Measurements from ENCODE around the gene KCNK1.

KCNK1 gene

DNA sequence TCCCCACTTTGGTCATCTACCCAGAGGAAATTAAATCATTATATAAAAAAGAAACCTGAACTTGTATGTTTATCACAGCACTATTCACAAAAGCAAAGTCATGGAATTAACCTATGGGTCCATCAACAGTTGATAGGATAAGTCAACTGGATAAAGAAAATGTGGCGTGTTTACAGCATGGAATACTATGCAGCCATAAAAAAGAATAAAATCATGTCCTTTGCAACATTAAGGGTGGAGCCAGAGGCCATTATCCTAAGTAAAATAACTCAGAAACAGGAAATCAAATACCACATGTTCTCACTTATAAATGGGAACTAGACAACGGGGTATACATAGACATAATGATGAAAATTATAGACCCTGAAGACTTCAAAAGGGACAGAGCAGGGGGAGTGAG is 27.6 kb upstream of the KCNK1 start:
- Histone ChIP-seq H3K36me3 (ENCODE audit: control insufficient read depth, insufficient read depth, low read length) (no peaks in the 10 kb centered on the region), H3K27me3 (ENCODE audit: control insufficient read depth, insufficient read depth, low read length) (peaks cover 37% of the 10 kb centered on the region), H3K27ac (ENCODE audit: low read depth, low read length) (no peak overlapping the region), H3K4me3 (ENCODE audit: low read depth, low read length) (no peak overlapping the region), H3K9me3 (ENCODE audit: control insufficient read depth, insufficient read depth, low read depth, low read length) (peaks cover 11% of the 10 kb centered on the region), H3K9ac (ENCODE audit: low read length) (no peak overlapping the region), H3K4me1 (ENCODE audit: control insufficient read depth, insufficient read depth, low read length) (peaks cover 15% of the 10 kb centered on the region)

DNA sequence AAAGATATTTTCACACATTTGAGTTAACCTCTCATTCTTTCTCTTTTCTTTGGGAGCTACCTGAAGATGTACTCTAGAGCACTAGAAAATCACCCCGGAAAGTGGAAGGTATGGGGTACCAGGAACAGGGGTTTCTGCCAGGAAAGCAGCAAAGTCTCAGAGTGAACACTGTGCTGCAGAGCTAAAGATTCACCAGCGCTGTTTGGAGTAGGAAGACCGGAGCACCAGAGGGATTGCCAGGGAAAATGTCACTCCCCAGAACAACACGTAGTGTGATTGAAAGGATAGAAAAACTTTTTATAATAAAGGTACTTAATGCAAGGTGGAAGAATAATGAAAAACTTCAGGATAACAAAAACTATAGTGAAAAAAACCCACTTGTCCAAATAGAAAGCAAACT is 26.7 kb upstream of the KCNK1 start:
- H3K9ac ChIP-seq (ENCODE audit: low read length): no peak overlapping the region
- H3K27me3 ChIP-seq (ENCODE audit: control insufficient read depth, insufficient read depth, low read length): peaks cover 38% of the 10 kb centered on the region
- peaks cover 15% of the 10 kb centered on the region for H3K4me1 ChIP-seq (ENCODE audit: control insufficient read depth, insufficient read depth, low read length)
- no peak overlapping the region for H3K4me3 ChIP-seq (ENCODE audit: low read depth, low read length)
- H3K36me3 ChIP-seq (ENCODE audit: control insufficient read depth, insufficient read depth, low read length): no peaks in the 10 kb centered on the region
- no peak overlapping the region for H3K27ac ChIP-seq (ENCODE audit: low read depth, low read length)
- H3K9me3 ChIP-seq (ENCODE audit: control insufficient read depth, insufficient read depth, low read depth, low read length): peaks cover 11% of the 10 kb centered on the region

DNA sequence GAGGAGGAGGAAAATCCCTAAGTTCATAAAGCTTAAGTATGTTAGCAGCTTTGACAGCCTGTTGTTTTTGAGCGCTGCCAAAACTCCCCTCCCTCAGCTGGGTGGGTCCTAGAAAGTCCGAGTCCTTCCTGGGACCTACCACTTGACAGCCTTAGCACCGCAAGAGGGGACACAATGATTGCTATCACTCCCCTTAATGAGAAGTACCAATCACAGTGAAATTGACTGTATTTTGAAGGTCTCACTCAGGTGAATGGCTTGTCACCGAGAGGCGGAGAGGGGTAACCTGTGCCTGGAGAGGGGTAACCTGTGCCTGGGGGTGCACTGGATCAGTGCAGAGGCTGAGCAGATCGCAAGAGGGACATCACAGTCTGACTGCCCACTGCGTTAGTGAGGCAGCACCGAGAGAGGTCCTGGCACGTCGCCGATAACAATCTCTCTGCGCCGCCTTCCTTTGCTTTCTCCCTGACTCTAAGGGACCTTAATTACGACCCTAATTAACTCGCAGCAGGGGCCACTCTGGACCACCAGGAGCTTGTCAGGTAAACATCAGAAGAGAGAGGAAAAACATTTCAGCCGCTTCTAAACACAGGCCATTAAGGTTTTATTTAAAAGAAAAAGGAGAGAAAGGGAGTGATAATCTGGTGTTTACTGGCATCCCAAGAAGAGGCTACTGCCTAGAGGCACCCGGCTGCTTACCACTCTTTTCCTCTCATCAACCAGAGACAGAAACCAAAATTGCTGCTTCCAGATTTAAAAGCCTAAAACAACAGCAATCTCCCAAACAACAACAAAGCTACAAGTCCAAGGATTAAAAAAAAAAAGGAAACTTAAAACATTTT is 25.7 kb upstream of the KCNK1 start:
- Histone ChIP-seq H3K27ac (ENCODE audit: low read depth, low read length) (no peak overlapping the region), H3K9ac (ENCODE audit: low read length) (no peak overlapping the region)

DNA sequence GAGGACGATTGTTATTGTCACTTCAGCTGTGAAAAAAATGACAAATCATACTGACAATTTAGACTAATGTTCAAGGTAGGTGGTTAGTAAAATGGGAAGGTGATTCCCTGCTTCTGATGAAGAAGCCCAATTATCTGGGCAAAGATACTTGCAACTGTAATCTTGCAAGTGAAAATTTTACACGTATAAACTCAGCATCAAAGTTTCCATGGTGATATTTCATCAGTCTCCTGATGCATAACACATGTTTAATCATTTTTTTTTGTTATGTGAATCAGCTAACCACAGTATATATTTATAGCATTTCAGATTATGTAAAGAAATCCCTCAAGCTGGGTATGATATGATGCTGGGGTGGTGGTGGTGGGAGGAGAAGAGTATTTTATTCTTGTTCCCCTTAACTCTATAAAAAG is 16.4 kb upstream of the KCNK1 start:
- no peak overlapping the region for H3K4me3 ChIP-seq (ENCODE audit: low read depth, low read length)
- H3K27me3 ChIP-seq (ENCODE audit: control insufficient read depth, insufficient read depth, low read length): no peaks in the 10 kb centered on the region
- no peaks in the 10 kb centered on the region for H3K4me1 ChIP-seq (ENCODE audit: control insufficient read depth, insufficient read depth, low read length)
- no peaks in the 10 kb centered on the region for H3K36me3 ChIP-seq (ENCODE audit: control insufficient read depth, insufficient read depth, low read length)
- no peaks in the 10 kb centered on the region for H3K9me3 ChIP-seq (ENCODE audit: control insufficient read depth, insufficient read depth, low read depth, low read length)
- no peak overlapping the region for H3K27ac ChIP-seq (ENCODE audit: low read depth, low read length)
- no peak overlapping the region for H3K9ac ChIP-seq (ENCODE audit: low read length)

More for the DNA sequence above, 25.7 kb upstream of the KCNK1 start:
- peaks cover 15% of the 10 kb centered on the region for H3K4me1 ChIP-seq (ENCODE audit: control insufficient read depth, insufficient read depth, low read length)
- H3K36me3 ChIP-seq (ENCODE audit: control insufficient read depth, insufficient read depth, low read length): no peaks in the 10 kb centered on the region
- H3K27me3 ChIP-seq (ENCODE audit: control insufficient read depth, insufficient read depth, low read length): peaks cover 38% of the 10 kb centered on the region
- H3K4me3 ChIP-seq (ENCODE audit: low read depth, low read length): peak overlapping the region; percentile 46
- H3K9me3 ChIP-seq (ENCODE audit: control insufficient read depth, insufficient read depth, low read depth, low read length): peaks cover 11% of the 10 kb centered on the region

DNA sequence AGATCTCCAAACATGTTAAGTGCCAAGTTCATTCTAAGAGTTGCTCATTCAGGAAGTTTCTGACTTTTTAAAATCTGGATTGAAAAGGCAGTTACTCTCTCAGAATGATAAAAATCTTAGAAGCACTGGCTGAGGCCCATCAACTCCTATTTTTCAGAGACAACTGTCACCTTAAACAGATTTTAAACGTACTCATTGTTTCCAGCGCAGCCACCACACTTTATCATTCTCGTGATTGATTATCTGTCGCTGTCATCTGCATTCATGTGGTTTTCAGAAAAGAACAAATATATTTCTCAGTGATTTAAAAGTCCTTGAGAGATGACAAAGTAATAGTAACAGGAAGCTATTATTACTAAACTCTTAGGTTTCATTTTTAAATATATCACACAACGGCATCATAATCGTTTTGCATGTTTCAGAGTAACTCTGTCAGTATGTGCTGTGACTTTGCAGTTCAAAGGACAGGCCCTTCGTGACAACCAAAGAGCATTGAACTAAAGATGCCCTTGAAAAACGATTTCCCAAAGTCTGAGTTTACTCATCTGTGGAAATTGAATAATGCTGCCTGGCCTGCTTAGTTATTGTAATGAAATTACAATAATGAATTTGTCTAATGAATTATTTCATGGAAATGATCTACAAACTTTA is 14.9 kb upstream of the KCNK1 start:
- Histone ChIP-seq H3K9me3 (ENCODE audit: control insufficient read depth, insufficient read depth, low read depth, low read length) (no peaks in the 10 kb centered on the region), H3K4me1 (ENCODE audit: control insufficient read depth, insufficient read depth, low read length) (no peaks in the 10 kb centered on the region), H3K27me3 (ENCODE audit: control insufficient read depth, insufficient read depth, low read length) (no peaks in the 10 kb centered on the region), H3K9ac (ENCODE audit: low read length) (no peak overlapping the region), H3K27ac (ENCODE audit: low read depth, low read length) (no peak overlapping the region), H3K4me3 (ENCODE audit: low read depth, low read length) (no peak overlapping the region), H3K36me3 (ENCODE audit: control insufficient read depth, insufficient read depth, low read length) (no peaks in the 10 kb centered on the region)

DNA sequence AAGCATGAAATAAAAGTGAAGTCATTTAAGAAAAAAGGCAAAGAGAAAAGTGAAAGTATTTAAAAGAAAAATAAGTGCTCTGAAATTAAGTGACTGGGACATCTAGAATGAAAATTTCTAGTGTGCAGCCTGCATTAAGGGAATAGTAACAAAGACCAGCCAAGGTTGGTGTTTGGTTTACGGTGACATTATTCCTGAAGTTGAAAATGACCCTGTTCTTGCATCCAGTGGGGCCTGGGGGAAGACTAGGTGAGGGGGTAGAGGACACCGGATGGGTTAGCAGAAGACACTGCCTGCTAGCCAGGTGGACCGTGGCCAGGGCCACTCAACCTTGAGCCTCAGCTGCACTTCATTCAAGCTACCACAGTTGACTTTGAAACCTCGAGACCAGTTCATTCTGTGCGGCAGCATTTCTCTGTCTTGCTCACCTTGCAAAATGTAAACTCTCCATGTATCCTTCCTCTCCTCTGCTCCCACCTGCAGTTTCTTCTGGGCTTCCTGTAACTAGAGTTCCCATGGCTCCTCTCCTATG is 14.3 kb upstream of the KCNK1 start:
- Histone ChIP-seq H3K9ac (ENCODE audit: low read length) (no peak overlapping the region), H3K27me3 (ENCODE audit: control insufficient read depth, insufficient read depth, low read length) (no peaks in the 10 kb centered on the region), H3K9me3 (ENCODE audit: control insufficient read depth, insufficient read depth, low read depth, low read length) (no peaks in the 10 kb centered on the region), H3K27ac (ENCODE audit: low read depth, low read length) (no peak overlapping the region), H3K36me3 (ENCODE audit: control insufficient read depth, insufficient read depth, low read length) (no peaks in the 10 kb centered on the region), H3K4me1 (ENCODE audit: control insufficient read depth, insufficient read depth, low read length) (no peaks in the 10 kb centered on the region), H3K4me3 (ENCODE audit: low read depth, low read length) (no peak overlapping the region)

DNA sequence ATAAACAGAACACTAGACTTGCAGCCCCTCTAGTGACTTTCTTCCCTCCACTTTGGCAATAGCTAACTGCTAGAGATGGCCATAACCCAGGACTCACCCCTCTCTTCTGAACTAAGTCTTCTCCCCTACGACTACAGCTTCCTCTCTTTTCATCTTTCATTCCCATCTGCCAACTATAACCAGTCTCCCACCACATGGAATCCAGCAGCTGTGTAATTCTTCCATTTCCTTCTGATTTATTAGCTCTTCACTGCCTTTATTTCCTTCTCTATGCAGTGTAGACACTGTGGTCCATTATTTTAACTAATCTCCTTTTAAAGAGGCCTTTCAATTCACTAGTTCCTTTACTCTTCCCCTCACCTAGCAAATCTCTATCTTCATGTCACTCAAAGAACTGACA is 13.4 kb upstream of the KCNK1 start:
- no peaks in the 10 kb centered on the region for H3K27me3 ChIP-seq (ENCODE audit: control insufficient read depth, insufficient read depth, low read length)
- no peak overlapping the region for H3K27ac ChIP-seq (ENCODE audit: low read depth, low read length)
- no peak overlapping the region for H3K9ac ChIP-seq (ENCODE audit: low read length)
- H3K4me3 ChIP-seq (ENCODE audit: low read depth, low read length): no peak overlapping the region
- H3K36me3 ChIP-seq (ENCODE audit: control insufficient read depth, insufficient read depth, low read length): no peaks in the 10 kb centered on the region
- no peaks in the 10 kb centered on the region for H3K9me3 ChIP-seq (ENCODE audit: control insufficient read depth, insufficient read depth, low read depth, low read length)
- H3K4me1 ChIP-seq (ENCODE audit: control insufficient read depth, insufficient read depth, low read length): no peaks in the 10 kb centered on the region

DNA sequence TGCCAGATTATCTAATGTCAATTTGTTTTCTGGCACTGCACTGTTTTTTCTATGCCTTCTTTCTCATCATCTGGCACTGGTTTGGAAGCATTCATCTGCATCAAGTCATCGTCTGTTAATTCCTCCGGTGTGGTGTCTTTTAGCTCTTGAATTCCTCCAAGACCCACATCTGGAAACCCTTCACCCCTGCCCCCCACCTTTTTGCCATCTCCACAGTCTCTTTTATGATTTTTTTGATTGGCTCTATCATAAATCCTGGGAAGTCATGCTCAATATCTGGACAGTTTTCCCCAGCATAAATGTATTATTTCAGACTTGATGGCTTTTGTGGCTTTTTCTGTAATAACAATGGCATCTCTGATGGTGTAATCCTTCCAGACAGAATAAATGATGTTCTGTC is 10.4 kb upstream of the KCNK1 start:
- Histone ChIP-seq H3K27ac (ENCODE audit: low read depth, low read length) (no peak overlapping the region), H3K27me3 (ENCODE audit: control insufficient read depth, insufficient read depth, low read length) (peaks cover 7% of the 10 kb centered on the region; the same call in 1 of the 2 replicates), H3K4me1 (ENCODE audit: control insufficient read depth, insufficient read depth, low read length) (peaks cover 4% of the 10 kb centered on the region; the same call in 1 of the 2 replicates), H3K9ac (ENCODE audit: low read length) (no peak overlapping the region), H3K36me3 (ENCODE audit: control insufficient read depth, insufficient read depth, low read length) (no peaks in the 10 kb centered on the region), H3K4me3 (ENCODE audit: low read depth, low read length) (no peak overlapping the region), H3K9me3 (ENCODE audit: control insufficient read depth, insufficient read depth, low read depth, low read length) (no peaks in the 10 kb centered on the region)

DNA sequence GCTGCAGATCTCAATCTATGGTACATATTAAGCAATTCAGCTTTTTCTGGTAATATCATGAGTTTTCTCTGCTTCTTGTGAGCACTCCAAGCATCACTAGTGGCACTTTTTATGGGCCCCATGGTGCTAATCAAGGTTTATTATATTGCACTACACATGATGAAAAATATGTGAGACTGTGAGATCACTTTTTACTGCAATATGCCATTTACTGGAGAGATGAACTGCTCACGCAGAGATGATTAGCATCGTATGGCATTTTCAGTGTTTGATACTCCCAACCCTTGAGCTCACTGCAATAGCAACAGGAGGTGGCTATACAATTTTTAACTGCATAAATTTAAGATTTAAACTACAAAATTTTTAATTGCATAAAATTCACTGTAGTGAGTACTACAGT is 8.7 kb upstream of the KCNK1 start:
- Histone ChIP-seq H3K9me3 (ENCODE audit: control insufficient read depth, insufficient read depth, low read depth, low read length) (no peaks in the 10 kb centered on the region), H3K27me3 (ENCODE audit: control insufficient read depth, insufficient read depth, low read length) (peaks cover 7% of the 10 kb centered on the region; the same call in 1 of the 2 replicates), H3K4me1 (ENCODE audit: control insufficient read depth, insufficient read depth, low read length) (peaks cover 4% of the 10 kb centered on the region; the same call in 1 of the 2 replicates), H3K4me3 (ENCODE audit: low read depth, low read length) (no peak overlapping the region), H3K9ac (ENCODE audit: low read length) (no peak overlapping the region), H3K36me3 (ENCODE audit: control insufficient read depth, insufficient read depth, low read length) (no peaks in the 10 kb centered on the region), H3K27ac (ENCODE audit: low read depth, low read length) (no peak overlapping the region)

DNA sequence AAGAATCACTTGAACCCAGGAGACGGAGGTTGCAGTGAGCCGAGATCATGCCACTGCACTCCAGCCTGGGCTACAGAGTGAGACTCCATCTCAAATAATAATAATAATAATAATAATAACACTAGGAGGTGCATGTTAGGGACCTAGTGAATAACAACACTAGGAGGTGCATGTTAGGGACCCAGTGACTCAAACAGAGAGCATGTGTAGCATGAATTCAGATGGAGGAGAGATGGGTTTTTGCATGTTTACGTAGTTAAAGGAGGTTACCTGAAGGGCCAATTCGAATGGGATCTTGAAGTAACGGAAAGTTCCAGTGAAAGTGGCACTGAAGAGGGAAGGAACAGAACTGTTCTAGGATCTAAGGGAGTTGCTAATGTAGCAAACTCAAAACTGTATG is 7.1 kb upstream of the KCNK1 start:
- no peaks in the 10 kb centered on the region for H3K9me3 ChIP-seq (ENCODE audit: control insufficient read depth, insufficient read depth, low read depth, low read length)
- no peak overlapping the region for H3K27ac ChIP-seq (ENCODE audit: low read depth, low read length)
- H3K27me3 ChIP-seq (ENCODE audit: control insufficient read depth, insufficient read depth, low read length): peaks cover 20% of the 10 kb centered on the region
- peaks cover 4% of the 10 kb centered on the region; the same call in 1 of the 2 replicates for H3K4me1 ChIP-seq (ENCODE audit: control insufficient read depth, insufficient read depth, low read length)
- H3K36me3 ChIP-seq (ENCODE audit: control insufficient read depth, insufficient read depth, low read length): no peaks in the 10 kb centered on the region
- no peak overlapping the region for H3K4me3 ChIP-seq (ENCODE audit: low read depth, low read length)
- no peak overlapping the region for H3K9ac ChIP-seq (ENCODE audit: low read length)

Data from HUES6 (cell line).